GM18858 (cell line): Measurements from ENCODE around the gene STAG1.
A peak's percentile ranks its signal among the peaks of the same experiment; 100 is the strongest.
"Not testable (repeated sequence)": the region's sequence is repeated elsewhere in the genome, so short reads cannot be mapped to it uniquely, and the experiment has no call there.

ENCODE experiments used
- ATAC-seq: cut with Tn5 transposase; IDR thresholded peaks from one replicate; pipeline ENCODE4 v1.9.1; 2021; ENCODE audit not compliant: unreplicated experiment

STAG1 gene

DNA sequence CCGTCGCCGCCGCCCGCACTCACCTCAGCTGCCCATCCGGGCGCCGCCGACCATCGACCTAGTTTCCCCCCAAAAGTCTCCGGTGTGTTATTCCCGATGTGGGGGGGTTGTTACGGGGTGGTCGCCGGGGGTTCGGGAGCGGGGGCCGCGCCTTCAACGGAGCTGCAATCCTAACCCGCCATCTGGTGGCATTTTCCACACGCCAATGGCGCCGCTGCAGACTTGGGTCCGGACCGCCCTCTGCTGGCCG is at the start of gene STAG1:
Gene STAG1, minus strand, starts transcription at position 207 of the 250 bp plus-strand sequence. CDS start 121,480 bp downstream, outside the sequence.
- ATAC-seq, result no peak

DNA sequence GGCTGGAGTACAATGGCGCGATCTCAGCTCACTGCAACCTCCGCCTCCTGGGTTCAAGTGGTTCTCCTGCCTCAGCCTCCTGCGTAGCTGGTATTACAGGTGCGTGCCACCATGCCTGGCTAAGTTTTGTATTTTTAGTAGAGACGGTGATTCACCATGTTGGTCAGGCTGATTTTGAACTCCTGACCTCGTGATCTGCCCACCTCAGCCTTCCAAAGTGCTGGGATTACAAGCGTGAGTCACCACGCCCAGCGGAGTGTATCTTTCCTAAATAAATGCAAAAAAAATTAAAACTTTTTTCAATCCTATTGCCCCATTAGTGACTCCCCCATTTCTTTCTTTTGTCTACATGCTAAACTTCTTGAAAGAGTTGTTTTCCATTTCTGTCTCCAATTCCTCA is 49.0 kb upstream of the STAG1 start:
- ATAC-seq, result not testable (repeated sequence)

DNA sequence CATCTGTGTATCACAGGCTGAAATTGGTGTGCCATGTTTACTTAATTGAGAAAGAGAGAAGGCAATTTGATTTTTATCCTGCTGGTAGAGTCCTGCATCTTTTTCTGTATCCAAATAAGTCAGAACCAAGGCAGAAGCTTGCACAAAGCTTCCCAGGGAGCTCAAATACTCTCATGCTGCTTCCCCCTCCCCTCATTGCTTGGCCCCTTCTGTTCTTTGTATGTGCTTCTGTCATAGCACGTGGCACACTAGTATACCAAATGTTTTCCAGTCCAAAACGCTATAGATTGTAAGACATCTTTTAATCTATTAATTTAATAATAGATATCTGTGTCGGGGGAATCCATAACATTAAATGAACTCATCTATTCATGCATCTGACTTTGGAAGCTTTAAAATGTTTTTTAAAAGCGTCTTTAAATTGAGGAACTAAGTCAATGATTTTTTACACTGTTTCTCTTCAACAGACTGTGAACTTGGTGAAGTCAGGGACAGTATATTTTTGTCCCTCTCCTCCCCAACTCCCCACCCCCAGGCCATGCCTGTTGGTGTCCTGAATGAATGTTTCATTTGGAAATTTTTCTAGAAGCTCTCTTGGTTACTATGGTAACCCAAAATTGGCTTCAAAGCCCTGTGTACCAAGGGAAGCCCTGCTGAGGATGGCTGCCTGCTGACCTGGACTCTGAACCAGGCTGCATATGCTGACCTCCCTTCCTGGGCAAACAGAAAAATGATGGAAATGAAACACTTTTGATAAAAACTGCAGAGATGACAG is 40.6 kb upstream of the STAG1 start:
- ATAC-seq, result no peak

DNA sequence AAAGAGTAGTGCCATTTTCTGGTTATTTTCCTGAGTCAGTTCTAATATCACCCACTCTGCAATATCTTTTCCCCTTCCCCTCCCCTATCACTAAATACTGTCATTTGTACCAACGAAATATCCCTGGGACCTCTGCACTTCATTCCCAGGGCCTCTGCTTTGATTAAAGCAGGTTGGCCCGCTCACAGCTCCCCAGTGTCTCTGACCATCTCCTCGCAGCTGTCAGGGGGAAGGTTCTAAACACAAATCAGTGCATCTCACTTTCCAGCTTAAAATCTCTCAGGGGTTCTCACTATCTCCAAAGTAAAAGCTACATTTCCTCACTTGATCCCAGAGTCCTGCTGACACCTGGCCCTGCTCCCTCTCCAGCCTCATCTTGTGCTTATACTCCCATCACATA is 38.6 kb upstream of the STAG1 start:
- ATAC-seq, result no peak

DNA sequence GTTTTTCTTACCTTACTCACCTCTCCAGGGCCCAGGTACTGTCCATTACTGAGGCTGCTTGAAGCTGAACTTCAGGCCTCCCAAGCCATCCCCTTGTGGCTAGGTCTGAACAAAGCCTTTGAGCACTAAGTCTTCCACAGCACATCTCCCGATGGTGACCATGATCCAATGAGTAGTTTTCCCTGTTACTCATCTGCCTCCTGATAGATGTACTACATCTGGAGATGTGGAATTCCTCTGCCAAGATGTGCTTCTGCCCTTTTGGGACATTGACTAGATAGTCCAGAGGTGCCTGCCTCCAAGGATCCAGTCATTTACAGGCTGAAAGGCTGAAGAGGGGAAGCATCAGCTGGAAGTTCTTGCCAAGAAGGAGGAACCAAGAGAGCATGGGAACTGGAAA is 37.8 kb upstream of the STAG1 start:
- ATAC-seq, result no peak

DNA sequence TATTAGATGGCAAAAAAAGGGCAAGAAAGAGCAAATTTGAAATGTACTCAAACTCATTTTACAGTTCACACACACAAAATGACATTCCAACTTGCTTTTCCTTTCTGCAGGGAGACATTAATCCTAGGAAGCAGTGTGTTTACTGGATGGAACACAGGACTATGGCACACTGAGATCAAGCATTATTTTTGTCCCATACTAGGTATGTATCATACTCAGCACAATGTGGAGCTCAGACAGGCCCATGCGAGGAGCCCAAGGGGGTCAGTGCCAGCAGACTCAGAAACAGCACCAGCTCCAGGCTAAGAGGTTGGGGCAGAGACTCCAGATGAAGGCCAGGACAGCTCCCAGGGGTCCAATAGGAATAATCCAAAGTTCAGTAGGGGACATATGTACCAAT is 36.0 kb upstream of the STAG1 start:
- no peak for ATAC-seq

DNA sequence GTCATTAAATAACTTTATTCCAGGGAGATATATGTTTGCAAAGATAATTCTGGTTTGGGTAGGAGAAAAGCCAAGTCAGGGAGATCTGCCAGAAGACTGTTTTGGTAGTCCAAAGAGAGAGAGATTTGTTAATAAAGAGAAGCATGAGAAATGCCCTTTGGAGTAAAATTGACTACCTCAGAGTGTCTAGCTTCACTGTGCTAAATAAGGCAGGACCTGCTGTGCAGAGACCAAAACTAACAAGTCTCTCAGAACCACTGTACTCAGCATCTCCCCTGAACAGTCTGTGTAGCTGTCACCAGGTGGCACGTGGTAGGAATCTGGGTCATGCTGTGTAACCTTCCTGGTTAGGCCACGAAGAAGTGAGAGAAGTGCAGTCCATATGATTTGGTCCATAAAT is 35.2 kb upstream of the STAG1 start:
- peak; percentile 85 for ATAC-seq

DNA sequence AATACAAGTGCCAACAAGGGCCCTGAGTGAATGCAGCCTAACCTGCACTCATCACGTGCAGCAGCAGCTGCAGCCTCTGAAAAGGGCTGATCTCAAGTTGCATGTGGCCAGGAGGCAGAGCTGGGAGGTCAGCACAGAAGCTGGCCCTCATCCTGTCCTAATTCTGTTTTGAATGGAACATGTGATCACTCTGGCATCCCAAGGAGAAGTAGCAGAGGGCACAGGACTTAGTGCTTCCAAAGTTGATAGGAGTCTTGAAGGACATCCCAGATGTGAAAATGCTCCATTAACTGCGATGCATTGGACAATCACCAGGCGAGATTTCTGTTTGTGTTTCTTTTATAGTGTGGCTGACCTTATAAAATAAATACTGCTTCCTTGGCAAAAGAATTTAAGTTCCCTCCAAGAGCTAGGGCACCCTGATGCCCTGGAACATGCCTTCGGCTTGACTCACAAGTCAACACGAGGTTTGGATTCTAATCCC is 31.6 kb upstream of the STAG1 start:
- ATAC-seq, result no peak

DNA sequence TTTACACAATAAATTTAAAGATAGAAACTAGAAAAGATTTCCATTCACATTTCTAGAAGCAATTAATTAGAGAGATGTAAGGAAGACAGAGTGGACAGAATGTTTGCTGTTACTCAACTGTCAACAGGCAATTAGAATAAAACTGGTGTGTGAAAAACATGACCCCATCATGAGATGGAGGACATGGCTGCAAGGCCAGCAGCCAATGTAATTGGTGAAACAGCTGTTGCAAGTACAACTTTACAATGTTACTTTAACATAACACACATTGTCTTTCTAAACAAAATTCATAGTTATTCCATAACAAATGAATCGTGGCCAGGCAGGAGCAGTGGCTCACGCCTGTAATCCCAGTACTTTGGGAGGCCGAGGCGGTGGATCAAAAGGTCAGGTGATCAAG is 28.6 kb upstream of the STAG1 start:
- ATAC-seq, result no peak

DNA sequence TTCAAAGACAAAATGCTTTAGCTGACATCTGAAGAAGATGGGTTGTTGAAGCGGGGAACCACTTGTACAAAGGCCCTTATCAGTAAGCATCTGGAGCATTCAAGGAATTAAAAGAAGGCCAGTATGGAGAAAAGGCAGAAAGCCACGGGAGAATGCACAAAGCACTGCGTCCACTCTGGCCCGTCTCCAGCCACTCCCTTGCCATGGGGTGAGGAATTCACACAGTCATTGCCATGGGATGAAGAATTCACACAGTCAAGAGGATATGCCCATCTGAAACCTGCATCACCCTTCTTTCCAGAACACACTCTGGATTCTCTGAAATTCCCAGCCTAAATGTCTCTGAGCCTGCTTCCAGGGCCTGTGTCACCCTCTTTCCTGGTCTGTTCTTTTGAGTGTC is 26.7 kb upstream of the STAG1 start:
- no peak for ATAC-seq

DNA sequence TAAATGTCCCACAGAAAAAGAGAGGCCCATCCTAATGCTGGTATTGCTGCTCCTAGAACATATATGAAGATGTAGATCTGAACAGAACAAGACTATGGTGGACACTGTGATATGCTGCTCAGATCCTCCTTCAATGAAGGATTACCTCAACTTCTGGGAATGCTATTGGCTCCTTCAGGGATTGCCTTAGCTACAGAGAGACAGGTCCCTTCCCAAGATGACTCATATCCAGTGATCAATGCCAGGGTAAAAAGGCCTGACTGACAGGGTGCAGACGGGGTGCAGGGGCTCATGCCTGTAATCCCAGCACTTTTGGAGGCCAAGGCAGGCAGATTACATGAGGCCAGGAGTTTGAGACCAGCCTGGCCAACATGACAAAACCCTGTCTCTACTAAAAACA is 20.5 kb upstream of the STAG1 start:
- ATAC-seq, result no peak

DNA sequence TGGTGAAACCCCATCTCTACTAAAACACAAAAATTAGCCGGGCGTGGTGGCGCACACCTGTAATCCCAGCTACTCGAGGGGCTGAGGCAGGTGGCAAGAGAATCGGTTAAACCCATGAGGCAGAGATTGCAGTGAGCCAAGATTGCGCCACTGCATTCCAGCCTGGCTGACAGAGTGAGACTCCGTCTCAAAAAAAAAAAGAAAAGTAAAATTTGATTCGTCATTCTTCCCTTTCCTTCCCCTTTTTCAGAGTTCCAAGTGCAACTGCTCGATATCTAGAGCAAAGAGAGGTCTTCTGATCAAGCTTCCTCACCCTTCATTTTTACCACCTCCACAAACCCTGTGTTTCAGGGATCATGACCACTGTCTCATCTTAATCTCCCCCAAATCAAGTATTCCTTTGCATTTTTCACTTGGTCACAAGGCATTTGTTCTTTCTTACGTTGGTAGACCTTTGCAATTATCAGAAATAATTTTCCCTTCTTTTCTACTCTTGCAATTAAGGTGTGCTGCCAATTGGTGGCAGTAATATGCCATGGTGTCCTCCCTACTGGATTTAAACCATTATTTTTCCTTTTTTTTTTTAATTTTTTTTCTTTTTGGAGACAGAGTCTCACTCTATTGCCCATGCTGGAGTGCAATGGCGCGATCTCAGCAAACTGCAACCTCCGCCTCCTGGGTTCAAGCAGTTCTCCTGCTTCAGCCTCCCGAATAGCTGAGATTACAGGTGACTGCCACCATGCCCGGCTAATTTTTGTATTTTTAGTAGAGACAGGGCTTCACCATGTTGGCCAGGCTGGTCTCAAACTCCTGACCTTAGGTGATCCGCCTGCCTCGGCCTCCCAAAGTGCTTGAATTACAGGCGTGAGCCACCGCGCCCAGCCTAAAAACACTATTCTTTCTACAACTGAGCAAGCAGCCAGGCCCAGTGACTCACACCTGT is 6.3 kb upstream of the STAG1 start:
- ATAC-seq, result not testable (repeated sequence)

DNA sequence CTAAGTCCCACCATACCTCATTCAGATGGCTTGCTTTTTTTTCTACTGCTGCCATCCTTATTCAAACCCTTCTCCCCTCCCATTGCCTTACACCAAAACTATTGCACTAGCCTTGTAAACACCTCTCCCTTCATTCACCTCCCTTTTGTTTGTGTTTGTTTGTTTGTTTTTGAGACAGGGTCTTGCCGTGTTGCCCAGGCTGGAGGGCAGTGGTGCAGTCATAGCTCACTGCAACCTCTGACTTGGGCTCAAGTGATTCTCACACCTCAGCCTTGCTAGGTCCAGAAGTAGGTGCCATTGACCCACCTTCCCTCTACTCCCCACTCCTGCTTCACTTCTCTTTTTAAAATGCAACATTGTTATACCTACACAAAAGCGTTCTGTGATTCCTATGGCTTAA is 3.0 kb upstream of the STAG1 start:
- ATAC-seq, result no peak

DNA sequence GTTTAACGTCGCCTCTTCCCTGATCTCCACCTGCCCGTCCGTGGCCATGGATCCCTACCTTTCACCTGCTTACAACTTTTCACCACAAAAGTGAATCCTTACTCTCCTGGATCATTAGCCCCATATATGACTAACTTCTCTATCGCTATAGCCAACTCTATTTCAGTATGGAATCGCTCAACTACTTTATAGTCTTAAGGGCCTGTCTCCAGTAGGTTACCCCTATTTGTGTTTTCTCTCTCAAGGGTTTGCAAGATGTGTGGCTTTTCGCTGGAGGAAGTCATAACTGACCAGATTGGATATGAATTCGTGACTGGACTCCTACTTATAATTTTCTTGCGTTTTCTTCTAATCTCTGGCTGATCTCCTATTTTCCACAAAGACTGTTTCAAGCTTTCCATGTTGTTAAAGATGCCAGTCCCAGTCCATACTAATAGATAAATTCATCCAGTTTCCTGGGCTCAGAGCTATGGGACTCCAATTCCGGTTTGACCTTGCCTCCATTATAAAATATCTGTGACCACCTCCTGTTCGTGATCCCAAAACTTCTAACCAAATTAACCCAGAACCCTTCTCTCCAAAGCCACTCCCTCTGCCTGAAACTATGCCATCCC is 1.3 kb upstream of the STAG1 start:
- ATAC-seq, result no peak

DNA sequence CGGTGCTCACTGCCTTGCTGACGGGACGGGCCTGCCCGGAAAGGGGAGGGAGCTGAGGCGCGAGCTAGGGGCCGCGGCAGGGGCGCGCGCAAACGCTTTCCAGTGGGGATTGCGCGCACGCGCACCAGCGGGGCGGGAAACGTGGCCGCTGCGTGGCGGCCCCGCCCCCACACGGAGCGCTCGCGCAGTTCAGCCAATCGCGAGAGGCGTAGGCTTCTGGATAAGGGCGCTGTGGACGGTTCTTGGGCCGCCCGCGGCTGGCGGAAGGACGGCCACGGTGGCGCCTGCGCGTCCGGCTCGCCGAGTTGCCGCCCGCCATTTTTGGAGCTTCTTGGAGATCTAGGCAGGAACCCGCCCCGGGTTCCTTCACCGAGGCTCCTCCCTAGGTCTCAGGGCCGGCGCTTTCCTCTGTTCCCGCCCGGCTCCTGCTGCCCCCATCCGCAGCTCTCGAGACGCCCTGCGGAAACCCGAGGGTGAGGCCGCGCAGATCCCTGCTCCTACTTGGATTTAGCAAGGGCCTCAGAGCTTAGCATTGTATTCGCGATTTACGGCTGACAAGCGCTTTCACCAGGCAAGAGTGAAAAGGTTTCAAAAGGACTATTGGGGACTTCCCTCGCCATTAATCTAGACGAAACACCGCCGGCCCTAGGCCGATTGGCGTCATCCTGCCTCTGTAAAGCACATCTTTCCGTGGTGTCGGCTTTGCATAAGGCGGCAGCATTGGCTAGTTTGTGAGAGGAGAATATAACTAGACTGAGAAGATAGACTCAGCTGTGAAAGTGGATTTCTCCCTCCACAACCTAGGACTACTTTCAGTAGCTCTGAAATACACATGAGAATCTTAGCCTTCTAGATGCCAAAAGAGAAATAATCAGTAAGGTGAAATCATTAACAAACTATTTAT is 496 bp upstream of the STAG1 start:
- ATAC-seq, result peak; percentile 78

DNA sequence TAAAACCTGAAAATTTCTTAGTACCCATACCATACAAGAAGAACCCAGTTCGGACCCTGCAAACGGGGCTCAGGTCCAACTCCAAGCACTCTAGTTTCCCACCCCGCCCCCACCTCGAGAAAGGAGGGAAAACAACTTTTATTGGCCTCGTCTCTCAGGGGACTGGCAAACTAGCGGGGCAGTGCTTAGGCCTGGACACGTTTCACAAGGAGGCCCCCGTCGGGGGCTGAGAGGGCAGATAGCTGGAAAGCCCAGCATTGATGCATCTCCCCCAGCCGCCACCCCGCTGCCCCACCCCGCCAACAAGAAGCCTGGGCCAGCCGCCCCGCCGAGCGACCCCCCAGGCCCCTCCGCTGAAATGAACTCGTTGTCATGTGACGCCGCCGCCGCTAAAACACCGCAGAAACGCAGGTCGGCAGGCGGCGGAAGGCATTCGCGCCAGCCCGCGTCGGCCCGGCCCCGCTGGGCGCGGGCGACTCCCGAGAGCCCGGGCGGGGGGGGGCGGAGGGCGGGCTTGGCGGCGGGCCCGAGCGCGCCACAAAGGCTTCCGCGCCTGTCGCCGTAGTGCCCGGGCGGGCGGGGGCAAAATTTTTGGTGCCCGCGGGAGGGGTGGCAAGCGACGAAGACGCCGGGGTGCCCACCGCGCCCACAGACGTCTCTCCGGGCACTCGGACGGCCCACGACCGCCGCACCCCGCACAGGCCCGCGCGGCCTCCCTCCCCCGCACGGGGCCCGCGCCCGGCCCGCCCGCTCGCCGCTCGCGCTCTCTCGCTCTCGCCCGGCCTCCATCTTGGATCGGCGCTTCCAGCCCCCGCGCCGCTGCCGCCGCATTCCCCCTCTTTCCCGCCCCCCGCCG is 634 bp downstream of the STAG1 start:
- ATAC-seq, result no peak

DNA sequence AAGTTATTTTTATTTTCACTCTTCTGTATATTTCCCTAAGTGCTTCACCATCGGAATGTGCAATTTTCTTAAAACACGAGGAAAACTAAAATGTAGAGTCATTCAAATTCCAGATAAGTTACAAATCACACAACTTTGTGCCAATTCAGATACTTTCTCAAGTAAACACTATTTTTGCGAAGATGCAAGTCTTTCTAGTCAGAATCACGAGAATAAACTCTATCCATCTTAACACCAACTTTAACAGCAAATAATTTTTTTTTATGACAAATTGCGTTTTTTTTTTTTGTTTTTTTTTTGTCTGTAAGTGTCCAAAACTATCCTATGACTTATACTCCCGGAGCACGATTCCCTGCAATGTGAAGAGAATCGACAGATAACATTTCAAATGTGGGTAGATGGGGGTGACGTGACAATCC is 1.3 kb downstream of the STAG1 start:
- no peak for ATAC-seq

DNA sequence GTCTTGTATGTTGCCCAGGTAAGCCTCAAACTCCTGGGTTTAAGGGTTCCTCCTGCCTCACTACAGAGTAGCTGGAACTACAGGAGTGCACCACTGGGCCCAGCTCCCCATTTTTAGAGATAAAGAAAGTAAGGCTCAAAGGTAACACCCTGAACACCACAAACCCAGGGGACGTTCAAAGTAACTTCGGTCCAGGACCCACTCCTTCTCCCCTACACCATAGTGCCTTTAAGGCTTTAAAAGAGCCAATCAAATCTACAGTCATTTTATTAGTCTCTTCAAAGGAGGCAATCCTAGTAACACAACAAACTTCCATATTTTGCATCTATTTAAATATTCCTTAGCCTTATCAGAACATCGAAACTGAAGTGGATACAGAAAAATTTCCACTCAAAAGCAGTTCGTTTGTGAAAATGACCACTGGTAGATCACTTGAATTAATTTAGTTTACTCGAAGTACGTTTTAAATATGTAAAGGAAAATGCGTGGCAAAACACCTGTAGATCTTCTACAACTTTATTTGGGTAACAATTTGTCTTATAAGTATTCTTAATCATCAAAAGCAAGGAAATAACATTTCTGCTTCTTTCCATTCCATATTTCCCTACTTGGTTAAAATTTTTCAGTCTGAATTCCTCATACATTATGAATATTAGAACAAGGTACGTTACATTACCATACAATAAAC is 1.8 kb downstream of the STAG1 start:
- no peak for ATAC-seq

DNA sequence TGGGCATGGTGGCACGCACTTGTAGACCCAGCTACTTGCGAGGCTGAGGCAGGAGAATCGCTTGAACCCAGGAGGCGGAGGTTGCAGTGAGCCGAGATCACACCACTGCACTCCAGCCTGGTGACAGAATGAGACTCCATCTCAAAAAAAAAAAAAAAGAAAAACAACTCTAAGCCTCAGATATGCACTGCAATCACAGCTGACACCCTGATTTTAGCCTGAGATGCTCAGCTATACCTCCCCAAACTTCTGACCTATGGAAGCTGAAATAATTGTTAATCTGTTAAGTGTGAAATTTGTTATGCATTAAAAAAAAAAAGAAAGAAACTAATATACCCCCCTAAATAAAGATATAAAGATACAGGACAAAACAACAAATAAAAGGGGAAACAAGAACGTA is 2.6 kb downstream of the STAG1 start:
- ATAC-seq, result not testable (repeated sequence)
